Putamen (tissue), 1 donor: ENCODE results near the gene SH3RF3.

Source experiments
- DNase-seq: peaks from one replicate; pipeline ENCODE4 v3.0.0-alpha.2; 2016; ENCODE audit warnings: low spot score

The SH3RF3 gene

DNA sequence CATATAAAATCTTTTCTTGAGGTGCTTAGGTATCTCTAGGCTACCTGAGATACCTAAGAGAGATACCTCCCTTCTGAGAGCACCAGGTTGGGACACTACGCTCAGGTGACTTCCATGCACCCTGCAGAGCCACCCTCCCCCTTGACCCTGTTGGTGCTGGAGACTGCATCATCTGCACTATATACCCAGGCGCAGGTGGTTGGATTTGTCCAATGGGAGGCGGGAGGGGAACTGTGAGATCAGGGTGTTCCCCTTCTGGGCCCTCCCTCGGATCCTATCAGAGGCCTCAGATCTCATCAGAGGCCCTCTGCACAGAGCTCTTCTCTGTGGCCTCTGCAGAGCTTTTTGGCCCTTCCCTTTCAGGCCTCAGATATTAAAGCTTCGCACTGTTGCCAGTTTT, 158.4 kb downstream of the SH3RF3 start:
- DNase-seq = no peak

DNA sequence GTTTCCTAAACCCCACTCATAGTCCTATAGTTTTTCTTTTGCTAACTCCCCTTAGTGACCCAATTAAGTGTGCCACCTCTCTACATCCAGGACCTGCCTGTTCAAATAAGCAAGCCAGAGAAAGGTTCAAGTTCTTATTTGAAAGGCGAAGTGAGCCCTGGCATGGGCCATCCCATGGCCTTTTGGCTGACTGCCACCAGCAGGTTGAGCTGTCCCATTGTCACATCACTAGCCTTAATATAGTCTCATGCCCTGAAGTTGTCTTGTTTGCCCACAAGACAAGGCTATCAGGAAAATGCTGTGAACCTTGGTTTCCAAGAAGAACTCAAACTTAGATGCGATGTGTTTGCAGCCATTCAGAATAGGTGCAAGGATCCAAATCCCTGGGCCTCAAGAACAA, 158.8 kb downstream of the SH3RF3 start:
- DNase-seq = no peak

DNA sequence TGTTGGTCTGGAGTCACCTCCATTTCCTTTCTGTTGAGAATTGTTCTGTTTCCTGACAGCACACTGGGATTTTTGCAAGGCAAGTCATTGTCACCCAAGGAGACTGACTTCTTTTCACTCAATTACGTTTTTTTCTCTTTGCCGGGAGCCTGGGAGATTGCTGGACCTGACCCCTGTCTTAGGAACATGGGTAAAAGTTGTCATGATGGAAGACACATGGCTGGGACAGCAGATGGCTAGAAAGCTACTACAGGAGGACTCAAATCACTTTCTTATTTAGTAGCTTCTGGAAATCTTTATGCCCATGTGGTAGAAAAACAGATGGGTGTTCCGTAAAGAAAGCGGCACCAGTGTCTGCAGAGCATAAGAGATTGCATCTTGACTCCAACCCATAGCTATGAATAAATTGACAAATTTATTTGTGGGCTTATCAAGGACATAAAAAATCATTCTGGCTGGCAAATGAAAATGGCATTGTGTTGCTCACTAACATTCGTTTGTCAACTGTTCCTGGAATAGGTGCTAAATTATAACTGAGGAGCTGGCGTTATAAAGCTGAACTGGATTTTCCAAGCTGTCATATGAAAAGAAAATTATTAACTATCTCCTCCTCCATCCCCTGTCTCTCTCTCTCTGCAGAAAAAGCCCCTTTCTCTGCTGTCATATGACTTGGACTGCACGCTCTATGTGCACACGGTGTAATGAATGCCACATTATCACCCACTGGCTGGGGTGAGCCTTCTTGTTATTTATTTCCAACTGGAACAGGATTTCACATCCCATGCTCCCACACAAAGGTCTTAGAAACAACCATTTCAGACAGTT, 159.8 kb downstream of the SH3RF3 start:
- no peak for DNase-seq

DNA sequence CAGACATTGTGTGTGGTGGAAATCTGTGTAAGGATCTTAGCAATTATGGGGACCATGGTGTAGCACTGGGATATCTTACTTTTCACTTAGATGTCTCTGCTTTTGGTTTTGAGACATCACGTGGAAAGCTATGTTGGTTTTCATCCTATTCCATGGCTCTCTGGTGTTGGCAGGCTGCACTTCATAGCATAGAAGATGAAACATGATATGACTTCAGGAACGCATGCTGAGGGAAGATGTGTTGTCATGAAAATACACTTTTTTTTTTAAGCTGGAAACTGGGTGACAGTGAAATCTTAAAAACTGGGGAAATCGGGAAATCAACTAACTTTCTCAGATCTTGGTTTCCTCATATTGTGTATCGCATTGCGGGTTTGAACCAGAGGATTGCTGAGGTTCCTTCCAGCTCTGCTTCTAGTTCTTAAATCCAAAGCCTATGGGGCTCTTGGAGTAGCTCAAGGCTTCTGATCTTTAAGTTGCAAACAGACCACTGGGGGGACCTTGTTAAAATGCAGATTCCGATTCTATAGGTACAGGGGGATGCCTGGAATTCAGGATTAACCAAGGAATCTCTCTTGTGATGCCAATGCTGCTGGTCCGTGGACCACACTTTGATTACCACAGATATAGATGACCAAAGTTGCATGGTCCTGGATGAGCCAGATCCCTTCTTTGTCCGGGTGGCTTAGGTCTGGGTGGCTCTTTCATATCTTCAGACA, 160.7 kb downstream of the SH3RF3 start:
- DNase-seq = no peak

DNA sequence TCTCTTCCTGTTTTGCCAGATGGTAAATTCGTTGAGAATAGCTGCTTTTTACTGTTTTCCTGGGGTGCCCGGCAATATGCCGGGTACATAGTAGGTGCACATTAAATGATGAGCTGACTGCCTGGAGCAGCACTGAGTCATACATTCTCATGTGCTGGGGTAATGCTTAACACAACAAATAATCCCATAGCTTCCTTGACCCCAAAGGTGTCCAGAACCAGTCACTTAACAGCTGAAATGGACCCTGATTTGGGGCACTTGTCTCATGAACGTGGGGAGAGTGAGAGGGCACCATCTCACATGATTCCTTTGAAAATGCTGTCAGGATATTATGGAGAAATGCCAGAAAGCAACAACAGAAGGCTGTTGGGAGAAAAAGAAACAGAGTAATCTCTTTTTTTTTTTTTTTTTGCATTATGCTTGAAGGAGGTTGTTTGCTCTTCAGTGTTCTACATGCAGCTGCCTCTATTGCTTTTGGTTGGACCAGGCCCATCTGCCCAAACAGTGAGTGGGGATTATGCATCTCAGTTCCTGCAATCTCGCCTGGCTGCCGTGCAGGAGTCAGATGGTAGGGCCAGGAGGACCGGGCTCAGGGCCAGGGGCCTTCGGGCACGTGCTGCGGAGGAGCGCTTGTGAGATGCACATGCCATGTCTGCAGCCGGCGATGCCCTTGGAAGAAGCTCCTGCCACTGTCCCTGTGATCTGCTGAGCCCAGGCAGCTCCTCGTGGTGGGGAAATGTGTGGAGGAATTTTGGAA, 162.1 kb downstream of the SH3RF3 start:
- no peak for DNase-seq

DNA sequence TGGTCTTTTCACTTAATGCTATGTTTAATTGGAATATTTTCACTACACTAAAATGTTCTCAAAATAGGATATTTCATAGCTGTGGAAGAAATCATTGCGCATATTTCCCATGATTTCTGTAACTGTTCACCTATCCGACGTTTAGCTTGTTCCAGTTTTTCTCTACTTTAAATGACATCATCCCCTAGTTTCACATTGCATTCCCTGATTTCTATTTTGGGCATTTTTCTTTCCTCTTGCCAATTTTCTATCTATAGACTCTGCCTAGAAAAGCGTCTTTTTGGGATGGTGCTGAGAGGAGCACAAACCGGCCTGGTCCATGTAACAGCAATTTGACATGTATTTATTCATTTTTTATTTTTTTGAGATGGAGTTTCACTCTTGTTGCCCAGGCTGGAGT, 163.4 kb downstream of the SH3RF3 start:
- peak; percentile 39 for DNase-seq

DNA sequence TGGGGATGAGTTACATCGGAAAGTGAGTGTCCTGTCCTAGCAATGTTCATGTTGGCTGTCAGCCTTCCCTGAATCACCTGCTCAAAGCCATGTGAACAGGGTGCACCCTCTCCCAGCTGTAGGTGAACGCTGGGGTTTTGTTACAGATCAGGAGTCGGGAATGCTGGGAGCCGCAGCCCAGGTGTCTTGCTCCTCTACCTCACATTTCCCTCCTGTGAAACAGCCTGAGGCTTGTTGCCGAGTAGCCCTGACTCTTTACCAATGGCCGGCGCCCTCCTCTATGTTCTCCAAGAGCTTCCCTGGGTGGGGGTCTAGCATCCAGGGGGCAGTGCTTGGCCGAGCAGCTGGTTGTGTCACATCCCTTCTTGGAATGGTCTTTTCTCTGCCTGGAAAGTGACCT, 164.7 kb downstream of the SH3RF3 start:
- DNase-seq = no peak

DNA sequence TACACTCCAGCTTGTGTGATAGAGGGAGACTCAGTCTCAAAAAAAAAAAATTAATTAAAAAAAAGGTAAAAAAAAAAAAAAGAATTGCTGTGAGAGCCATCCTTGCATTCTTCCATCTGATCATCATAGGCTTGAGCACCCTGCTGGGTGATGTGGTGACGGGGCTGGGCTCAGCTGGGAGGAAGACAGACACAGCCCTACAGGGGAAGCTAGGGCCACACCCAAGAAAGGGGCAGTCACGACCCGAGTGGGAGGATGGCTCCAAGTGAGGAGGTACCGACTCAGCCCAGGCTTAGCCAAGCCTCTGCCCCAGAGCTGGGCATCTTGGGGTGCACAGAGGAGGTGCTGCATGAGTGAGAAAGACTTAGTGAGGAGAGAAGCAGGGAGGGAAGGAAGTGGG, 165.5 kb downstream of the SH3RF3 start:
- no peak for DNase-seq

DNA sequence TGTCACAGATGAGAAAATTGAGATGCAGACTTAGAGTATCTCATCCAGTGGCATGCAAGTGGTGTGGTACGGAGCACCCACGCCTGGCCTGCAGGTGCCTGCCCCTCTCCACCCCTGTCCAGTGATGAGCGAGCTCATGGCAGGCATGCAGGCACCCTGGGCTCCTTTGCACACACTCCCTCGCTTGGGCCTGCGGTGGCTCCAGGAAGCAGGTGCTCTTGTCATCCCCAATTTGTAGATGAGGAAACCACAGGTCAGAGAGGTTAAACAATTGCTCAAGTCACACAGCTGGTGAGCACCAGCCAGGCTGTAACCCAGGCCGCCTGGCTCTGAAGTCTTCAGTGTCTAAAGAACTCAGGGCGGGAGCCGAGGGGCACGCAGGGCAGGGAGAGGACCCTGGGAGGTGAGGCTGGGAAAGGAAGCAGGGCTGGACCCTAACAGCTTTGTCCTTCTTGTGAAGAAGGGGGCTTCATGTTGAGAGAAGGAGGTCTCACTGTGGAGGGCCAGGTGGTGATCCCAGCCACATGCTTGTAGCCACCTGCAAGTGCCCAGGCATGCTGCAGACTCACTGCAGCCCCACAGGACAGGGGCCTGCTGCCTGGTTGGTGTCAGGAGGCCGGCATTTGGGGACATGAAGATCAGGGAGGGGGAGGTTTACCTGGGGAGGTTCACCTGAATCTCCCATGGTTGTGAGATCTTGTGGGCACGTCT, 166.2 kb downstream of the SH3RF3 start:
- no peak for DNase-seq

DNA sequence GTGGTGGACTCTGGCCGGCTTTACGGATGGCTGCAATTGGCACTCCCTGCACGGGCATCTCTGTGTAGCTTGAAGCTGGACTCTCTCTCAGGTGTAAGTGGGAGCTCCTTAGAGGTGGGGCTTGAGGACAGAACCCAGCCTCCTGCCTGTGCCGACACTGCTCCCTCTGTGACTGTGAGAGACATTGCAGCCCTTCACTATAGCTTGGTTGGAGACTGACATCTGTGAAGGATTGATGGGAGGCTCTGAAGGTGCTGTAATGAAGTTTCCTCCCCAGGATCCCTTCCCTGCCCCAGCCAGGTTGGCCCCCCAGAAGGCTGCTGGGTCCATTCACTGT, 166.7 kb downstream of the SH3RF3 start:
- no peak for DNase-seq

DNA sequence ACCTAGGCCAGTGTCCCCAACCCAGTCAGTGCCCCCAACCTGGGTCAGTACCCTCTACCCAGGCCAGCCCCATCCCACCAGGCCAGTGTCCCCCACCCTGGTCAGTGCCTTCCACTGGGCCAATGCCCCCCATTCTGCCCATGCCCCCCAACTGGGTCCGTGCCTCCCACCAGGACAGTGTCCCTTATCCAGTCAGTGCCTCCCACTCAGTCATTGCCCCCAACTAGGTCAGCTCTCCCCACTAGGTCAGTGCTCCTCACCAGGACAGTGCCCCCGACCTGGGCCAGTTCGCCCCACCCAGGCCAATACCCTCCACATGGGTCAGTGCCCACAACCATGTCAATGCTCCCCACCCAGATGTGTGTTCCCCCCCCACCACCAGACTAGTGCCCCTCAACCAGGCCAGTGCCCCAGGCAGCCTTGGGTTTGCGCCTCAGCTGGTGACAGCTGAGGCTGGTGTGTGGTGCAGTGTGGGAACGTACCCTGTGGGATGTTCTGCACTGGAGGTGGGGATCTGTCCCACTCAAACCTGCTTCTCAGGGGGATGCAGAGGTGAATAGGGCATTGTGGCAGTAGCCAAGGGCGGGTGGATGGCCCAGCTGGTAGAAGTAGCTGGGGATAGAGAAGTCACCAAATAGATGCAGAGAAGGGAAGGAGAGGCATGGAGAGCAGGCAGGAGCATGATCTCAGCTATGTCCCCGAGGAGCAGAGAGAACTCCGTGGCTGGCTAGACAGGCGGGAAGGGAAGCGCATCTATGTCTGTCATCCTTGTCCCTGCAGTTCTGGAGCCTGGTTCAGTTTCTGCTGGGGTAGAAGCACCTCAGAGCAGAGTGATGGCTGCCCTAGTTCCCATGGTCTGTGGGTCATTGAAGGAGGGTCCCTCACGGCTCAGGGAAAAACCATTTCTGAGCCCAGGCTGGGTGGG, 168.8 kb downstream of the SH3RF3 start:
- no peak for DNase-seq

DNA sequence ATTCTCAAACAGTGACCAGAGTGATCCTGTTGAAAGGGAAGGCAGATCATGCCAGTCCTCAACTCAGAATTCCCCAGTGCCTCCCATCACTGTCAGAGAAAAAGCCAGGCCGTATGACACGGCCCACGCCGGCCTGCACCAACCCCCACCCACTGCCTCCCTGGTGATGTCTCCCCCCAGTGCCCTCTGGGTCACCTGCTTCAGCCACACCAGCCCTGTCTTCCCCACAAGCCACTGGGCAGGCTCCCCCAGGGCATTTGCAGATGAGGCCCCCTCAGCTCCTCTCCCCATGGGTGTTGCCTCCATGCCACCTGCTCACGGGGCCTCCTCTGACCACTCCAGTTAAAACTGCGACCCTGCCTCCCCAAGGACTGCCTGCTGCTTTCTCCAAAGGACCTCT, 169.8 kb downstream of the SH3RF3 start:
- no peak for DNase-seq

DNA sequence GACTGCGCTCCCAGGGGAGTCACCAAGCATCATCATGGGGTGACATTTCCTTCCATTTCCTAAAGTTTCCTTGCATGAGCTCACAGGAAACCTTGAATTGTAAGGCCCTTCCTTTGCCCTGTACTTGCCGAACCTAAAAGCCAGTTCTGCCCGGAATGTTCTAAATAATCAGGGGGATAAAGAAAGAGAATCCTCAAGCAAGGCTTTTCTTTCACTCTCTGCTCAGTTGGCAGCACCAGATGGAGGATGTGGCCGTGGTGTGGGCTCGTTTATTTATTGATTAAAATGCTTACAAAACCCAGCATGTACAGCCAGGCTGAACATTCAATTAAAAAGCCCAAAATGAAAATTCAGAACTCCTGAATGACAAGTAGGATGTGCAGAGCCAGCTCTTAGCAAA, 170.5 kb downstream of the SH3RF3 start:
- no peak for DNase-seq

DNA sequence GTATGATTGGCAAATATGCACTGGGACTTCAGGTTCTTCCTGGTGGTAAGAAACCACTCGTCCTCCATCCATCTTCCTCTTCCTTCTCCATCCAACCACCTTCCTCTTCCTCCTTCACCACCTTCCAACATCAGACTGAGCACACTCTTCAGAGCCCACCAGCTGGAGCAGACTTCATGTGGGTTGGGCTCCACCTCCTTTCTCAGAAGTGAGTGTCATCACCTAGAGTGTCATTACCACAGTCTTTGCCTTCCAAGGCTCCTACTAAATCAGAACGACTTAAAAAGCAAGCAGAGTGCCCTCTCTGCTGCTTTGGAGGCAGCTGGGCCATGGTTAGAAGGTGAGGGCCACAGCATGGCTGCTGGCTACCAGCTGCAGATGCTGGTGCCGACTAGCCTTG, 171.6 kb downstream of the SH3RF3 start:
- no peak for DNase-seq

DNA sequence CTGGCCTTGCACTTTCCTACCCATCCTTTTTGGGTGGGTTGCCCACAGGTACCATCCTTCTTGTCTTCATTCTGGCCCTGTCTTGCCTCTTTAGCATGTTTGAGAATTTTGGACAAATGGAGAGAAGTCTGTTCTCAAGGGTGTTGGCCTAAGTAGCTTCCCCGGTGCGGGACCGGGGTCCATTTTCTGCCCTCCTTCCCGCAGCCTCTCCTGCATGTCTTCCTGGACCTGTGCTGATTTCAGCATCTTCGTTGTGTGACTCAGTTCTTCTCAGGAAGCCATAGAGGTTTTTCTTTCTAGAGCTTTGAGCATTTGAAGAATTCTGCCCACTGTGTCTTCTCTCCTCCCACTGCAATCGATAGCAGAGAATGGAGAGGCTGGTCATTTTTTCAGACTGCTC, 172.7 kb downstream of the SH3RF3 start:
- DNase-seq = no peak

DNA sequence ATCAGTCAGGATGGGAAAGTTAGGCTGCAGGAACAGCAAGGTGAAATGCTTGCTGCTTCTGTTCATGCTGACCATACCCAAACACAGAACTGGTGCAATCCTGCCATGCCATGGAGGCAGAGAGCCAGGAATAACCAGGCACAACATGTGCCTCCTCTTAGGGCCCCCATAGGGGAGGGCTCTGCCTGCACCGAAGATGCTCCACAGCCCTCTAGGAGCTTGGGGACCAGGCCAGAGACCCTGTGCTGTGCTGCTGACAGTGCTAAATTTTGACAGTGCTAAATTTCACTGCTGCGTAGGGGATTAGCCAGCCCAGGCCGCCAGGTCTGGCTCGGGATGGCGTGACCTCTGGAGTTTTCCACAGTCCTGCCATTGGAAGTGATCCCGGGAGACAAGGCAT, 173.3 kb downstream of the SH3RF3 start:
- no peak for DNase-seq

DNA sequence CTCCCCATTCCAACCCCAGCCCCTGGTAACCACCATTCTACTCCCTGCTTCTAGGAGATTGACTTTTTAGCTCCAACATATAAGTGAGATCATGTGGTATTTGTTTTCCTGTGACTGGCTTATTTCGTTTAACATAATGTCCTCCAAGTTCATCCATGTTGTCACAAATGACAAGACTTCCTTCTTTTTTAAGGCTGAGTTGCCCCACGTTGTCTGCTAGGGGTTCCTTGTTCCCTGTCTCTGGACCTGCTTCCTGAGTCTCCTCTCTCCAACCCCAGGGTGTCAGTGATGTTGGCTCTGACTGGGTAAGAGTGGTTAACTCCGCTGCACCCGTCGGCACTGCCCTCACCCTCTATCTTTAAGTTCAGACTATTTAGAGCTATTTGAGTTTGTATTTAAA, 175.2 kb downstream of the SH3RF3 start:
- no peak for DNase-seq

DNA sequence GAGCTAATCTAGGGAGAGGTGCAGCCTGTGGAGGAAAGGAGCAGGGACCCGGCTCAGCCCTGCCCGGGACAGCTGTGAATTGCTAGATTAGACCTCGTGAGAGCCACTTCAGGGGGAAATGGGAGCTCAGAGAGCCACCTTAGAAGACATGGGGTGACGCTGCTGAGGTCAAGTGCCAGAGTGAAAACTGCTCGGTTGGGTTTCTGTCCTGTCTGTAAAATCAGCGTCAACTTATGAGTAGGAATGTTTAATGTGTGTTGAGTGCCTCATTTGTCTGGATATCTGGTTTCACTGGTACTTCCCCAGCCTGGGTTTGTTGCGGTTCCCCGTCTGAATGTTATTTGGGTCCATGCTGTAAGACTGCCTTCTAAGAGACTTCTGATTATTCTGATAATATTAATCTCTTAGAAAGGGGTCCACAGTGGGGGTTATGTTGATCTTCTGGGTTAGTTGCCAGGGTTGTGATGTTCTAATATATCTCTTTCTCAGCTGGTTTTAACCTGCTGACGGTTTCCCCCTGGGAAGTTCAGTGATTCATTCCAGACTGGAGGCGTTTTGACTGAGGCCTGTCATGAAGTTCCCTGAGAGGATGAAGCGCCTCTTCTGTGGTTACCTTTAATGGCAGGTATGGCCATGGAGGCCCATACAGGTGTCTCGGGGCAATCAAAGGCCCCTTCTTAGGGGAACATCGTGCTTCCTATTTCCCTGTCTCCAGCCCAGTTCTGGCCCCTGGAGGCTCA, 175.9 kb downstream of the SH3RF3 start:
- no peak for DNase-seq

DNA sequence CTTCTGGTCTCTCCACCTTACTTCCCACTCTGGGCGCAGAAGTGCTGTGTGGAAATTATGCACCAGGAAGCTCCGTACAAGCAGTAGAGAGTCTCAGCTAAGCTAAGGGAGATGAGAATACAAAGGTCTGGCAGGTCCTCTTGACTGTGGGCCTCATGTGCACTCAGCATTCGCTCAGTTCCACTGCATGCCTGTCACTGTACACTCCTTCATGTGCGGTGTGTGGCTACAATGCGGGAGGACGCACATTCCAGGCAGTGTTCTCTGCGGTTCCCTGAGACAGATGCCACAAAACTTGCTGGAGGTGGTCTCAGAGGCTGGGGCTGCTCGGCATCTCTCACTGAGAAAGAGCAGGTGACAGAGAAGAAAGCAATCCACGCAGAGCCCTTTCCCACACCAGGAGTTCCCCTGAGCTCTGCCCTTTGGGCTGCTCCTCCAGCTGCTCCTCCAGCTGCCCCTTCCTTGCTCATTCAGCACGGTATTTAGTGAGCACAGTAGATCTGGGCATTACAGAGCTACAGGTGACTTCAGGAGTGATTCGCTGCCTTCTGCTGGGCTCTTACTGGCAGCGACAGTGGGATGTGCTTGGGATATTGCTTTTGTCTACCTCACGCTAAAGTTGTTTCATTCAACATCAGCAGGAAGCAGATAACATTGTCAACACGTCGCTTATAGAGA, 176.6 kb downstream of the SH3RF3 start:
- no peak for DNase-seq

DNA sequence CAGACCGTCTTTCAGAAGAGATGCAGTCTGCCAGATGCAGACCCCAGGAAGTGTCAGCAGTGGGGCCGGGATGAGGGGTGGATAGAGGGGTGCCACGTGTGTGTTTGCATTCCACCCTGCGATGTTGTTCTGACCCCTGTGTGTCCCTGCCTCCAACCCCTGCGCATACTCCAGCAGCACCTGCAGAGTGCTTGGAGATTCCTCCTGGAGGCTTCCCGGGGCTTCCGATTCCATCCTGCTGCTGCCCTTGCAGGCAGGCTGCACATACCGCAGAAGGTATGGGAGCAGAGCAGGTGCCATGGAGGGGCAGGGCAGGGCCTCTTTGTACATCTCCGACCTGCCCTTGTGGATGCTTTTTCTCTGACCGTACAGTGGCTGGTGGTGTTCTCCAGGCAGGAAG, 177.2 kb downstream of the SH3RF3 start:
- no peak for DNase-seq
